CD8-positive, alpha-beta memory T cell (primary cell): ENCODE measurements around the gene CEP85. TPM values are rescaled to one million over a fixed set of nuclear protein-coding genes. Genes with fewer than 3 reads are reported as not detected.
A peak's percentile ranks its signal among the peaks of the same experiment; 100 is the strongest.

Experiments used
- CTCF ChIA-PET: fragments of 350-600 bp; sonication (Branson Sonifier 250); formaldehyde crosslinking; loops from one replicate; lab custom pipeline; 2021; ENCODE audit warnings: antibody characterized with exemption; lab: Charles Lee
- POLR2A ChIA-PET: fragments of 350-600 bp; sonication (Branson Sonifier 250); formaldehyde crosslinking; loops from one replicate; lab custom pipeline; 2021; ENCODE audit warnings: antibody characterized with exemption; lab: Charles Lee
- DNase-seq, 5 donors: peaks; one replicate each; pipeline versions ENCODE4 v3.0.0 to v3.0.0-alpha.2; 2020 to 2022; ENCODE audit warnings: mixed read lengths in 1 of 5
- H3K27ac ChIP-seq: one replicate; pipeline ENCODE4 v1.7.0; 2013; ENCODE audit warnings: low read depth, mild to moderate bottlenecking, low read length, moderate library complexity
- H3K27me3 ChIP-seq: 2 replicates; pipeline ENCODE4 v1.7.0; 2013; ENCODE audit warnings: low read length, mild to moderate bottlenecking; ENCODE audit not compliant: insufficient read depth, poor library complexity, severe bottlenecking
- H3K36me3 ChIP-seq: 2 replicates; pipeline ENCODE4 v1.7.0; 2013; ENCODE audit warnings: mild to moderate bottlenecking, low read length, moderate library complexity; ENCODE audit not compliant: insufficient read depth
- H3K4me1 ChIP-seq: 2 replicates; pipeline ENCODE4 v1.7.0; 2013; ENCODE audit warnings: mild to moderate bottlenecking, low read length, moderate library complexity; ENCODE audit not compliant: insufficient read depth
- H3K4me3 ChIP-seq: 2 replicates; pipeline ENCODE4 v1.7.0; 2013; ENCODE audit warnings: mild to moderate bottlenecking, low read length
- H3K9me3 ChIP-seq: 2 replicates; pipeline ENCODE4 v1.7.0; 2013; ENCODE audit warnings: mild to moderate bottlenecking, low read length
- H3K27ac Mint-ChIP-seq, 8 donors: one replicate each; pipeline ENCODE4 v1.8.0; 2020 to 2021; ENCODE audit warnings: mixed read lengths in 8 of 8, mild to moderate bottlenecking in 6 of 8, inconsistent platforms in 3 of 8, moderate library complexity in 3 of 8
- H3K27me3 Mint-ChIP-seq, 2 donors: one replicate each; pipeline ENCODE4 v1.8.0; 2020 to 2021; ENCODE audit warnings: mixed read lengths in 2 of 2, mild to moderate bottlenecking in 1 of 2, moderate library complexity in 1 of 2
- H3K36me3 Mint-ChIP-seq, 3 donors: one replicate each; pipeline ENCODE4 v1.8.0; 2020 to 2021; ENCODE audit warnings: mixed read lengths in 3 of 3, inconsistent platforms in 1 of 3, mild to moderate bottlenecking in 1 of 3
- H3K4me1 Mint-ChIP-seq, 3 donors: one replicate each; pipeline ENCODE4 v1.8.0; 2020 to 2021; ENCODE audit warnings: mixed read lengths in 3 of 3, inconsistent platforms in 1 of 3, mild to moderate bottlenecking in 1 of 3
- H3K4me3 Mint-ChIP-seq, 7 donors: one replicate each; pipeline ENCODE4 v1.8.0; 2020 to 2021; ENCODE audit warnings: mixed read lengths in 7 of 7, mild to moderate bottlenecking in 6 of 7, moderate library complexity in 4 of 7, inconsistent platforms in 2 of 7
- H3K9me3 Mint-ChIP-seq, 5 donors: one replicate each; pipeline ENCODE4 v1.8.0; 2020 to 2022; ENCODE audit warnings: mixed read lengths in 5 of 5, mild to moderate bottlenecking in 3 of 5, moderate library complexity in 2 of 5, inconsistent platforms in 1 of 5
- polyA plus RNA-seq: library from polyadenylated mRNA; unstranded; fragments of 300-500 nt; fragmentation: Illumina TruSeq; gene quantifications from one replicate; pipeline ENCODE4 v1.2.3, GENCODE V29; 2021
- total RNA-seq, 2 experiments: library from RNA; stranded (reverse); gene quantifications; one replicate each; pipeline ENCODE4 v1.2.3, GENCODE V29; 2021

CEP85 gene
- total and polyA plus RNA-seq, 3 experiments from 2014 or later, result 7.7 to 29.7 (median 28.8) TPM

DNA sequence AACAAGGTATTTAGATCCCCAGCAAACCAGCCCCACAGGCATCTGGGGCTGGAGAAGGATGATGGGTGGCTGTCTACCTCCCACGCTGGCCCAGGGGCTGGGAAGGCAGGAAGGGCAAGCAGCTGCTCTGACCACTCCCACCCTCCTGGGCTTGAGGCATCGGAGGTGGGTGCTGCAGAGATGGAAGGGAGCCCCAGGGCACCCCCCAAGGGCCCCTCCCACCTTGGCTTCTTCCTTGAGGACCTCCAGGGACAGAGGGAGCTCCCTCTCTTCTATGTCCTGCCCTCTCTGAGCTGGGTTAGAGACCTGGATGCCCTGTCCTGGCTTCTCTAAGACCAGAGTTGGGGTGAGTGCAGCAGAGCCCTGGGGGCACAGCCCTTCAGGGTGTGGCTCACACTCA is 86.9 kb downstream of the CEP85 start:
- peaks cover 51 to 68% (median 59%) of the 10 kb centered on the region in 3 donors for H3K4me1 Mint-ChIP-seq
- ChIA-PET POLR2A (interaction anchor here (1.0 to 10.4 kb wide), 5 partner anchors 33 to 99 kb away, joined by 3 to 287 read pairs (median 6); partner anchors contain the start of genes CEP85 and SH3BGRL3), CTCF (interaction anchor here (0.8 to 32.6 kb wide), 20 partner anchors 10 to 158 kb away, joined by 3 to 840 read pairs (median 10); partner anchors contain the start of genes C1orf232, CEP85, SH3BGRL3 and UBXN11)
- no peaks in the 10 kb centered on the region for H3K9me3 Mint-ChIP-seq
- Histone ChIP-seq H3K36me3 (peaks cover 44% of the 10 kb centered on the region), H3K27me3 (no peaks in the 10 kb centered on the region), H3K27ac (no peak overlapping the region), H3K4me3 (peak overlapping the region; percentile 93), H3K4me1 (peaks cover 52% of the 10 kb centered on the region), H3K9me3 (no peaks in the 10 kb centered on the region)
- no peak for DNase-seq
- peak overlapping the region; percentile 81 to 99 (median 91) for H3K4me3 Mint-ChIP-seq
- peaks cover 0 to 2% of the 10 kb centered on the region in 2 donors for H3K27me3 Mint-ChIP-seq
- H3K27ac Mint-ChIP-seq, result peak overlapping the region; percentile 55 to 100 (median 95)
- peaks cover 15 to 67% (median 15%) of the 10 kb centered on the region in 3 donors for H3K36me3 Mint-ChIP-seq

DNA sequence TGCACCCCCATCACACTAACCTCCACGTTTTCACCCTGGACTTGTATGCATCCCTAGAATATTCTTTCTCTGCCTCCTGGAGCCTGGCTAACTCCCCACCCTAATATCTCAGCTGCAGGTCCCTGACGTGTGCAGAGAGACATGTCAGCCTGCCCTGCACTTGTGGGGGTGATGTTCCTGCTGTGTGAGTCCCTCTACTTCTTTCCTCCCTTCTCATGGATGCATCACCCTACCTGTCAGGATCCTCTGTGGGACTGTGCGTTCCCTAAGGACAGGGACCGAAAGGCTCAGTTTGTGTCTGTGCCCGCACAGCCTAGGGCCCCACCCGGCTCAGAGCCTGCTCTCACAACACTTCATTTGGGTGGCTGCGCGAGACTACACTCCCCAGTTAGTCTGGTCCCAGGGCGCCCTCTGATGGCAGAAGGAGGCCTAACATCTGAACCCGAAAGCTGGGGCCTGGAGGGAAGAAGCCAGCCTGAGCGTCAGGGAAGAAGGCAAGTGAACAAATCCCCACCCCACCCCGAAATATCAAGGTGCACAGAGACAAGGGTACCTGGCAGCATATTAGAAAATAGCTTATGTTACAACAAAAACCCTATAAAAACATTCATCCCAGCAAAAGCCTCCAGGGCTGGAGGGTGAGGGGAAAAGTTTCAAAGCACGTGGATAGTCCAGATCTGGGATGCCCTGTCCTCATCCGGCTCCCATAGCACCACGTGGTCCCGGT is 87.5 kb downstream of the CEP85 start:
- POLR2A ChIA-PET, result interaction anchor here (0.5 to 10.4 kb wide), 10 partner anchors 9 to 98 kb away, joined by 3 to 287 read pairs (median 6); partner anchors contain the start of genes CEP85 and SH3BGRL3
- H3K36me3 ChIP-seq, result peaks cover 44% of the 10 kb centered on the region
- peaks cover 46% of the 10 kb centered on the region for H3K4me1 ChIP-seq
- peaks cover 15 to 67% (median 15%) of the 10 kb centered on the region in 3 donors for H3K36me3 Mint-ChIP-seq
- H3K27me3 Mint-ChIP-seq, result peaks cover 0 to 2% of the 10 kb centered on the region in 2 donors
- no peaks in the 10 kb centered on the region for H3K9me3 ChIP-seq
- H3K4me3 ChIP-seq, result peak overlapping the region; percentile 93
- H3K27ac Mint-ChIP-seq, result peak overlapping the region; percentile 41 to 100 (median 95)
- H3K4me3 Mint-ChIP-seq, result peak overlapping the region; percentile 75 to 99 (median 91)
- CTCF ChIA-PET, result interaction anchor here (0.6 to 32.6 kb wide), 32 partner anchors 10 to 177 kb away, joined by 3 to 840 read pairs (median 6); partner anchors contain the start of genes C1orf232, CEP85, SH3BGRL3 and UBXN11
- no peak overlapping the region for H3K27ac ChIP-seq
- DNase-seq, result peak; percentile 85 to 94 (median 90)
- no peaks in the 10 kb centered on the region for H3K9me3 Mint-ChIP-seq
- H3K27me3 ChIP-seq, result no peaks in the 10 kb centered on the region
- peaks cover 47 to 63% (median 53%) of the 10 kb centered on the region in 3 donors for H3K4me1 Mint-ChIP-seq

DNA sequence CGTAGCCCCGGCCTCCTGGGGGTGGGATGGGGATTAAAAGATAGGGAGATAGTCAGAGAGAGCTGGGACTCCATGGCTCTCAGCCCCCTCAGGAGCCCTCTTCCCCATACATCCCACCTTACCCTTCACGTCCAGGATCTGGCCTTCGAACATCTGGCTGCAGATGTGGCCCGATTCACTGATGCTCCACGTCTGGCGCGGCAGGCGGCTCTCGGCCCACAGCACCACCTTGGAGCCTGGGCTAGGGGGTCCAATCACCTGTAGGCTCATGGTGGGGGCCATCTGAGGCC is 88.0 kb downstream of the CEP85 start:
- H3K9me3 Mint-ChIP-seq, result no peaks in the 10 kb centered on the region
- Histone ChIP-seq H3K36me3 (peaks cover 44% of the 10 kb centered on the region), H3K27ac (no peak overlapping the region), H3K4me3 (no peak overlapping the region), H3K9me3 (no peaks in the 10 kb centered on the region), H3K27me3 (no peaks in the 10 kb centered on the region), H3K4me1 (peaks cover 41% of the 10 kb centered on the region)
- H3K27ac Mint-ChIP-seq, result peak overlapping the region in 6 of 8 donors; percentile 34 to 99 (median 58)
- H3K27me3 Mint-ChIP-seq, result peaks cover 0 to 2% of the 10 kb centered on the region in 2 donors
- DNase-seq, result no peak
- H3K36me3 Mint-ChIP-seq, result peaks cover 15 to 71% (median 15%) of the 10 kb centered on the region in 3 donors
- peak overlapping the region in 3 of 7 donors; percentile 16 to 44 (median 29) for H3K4me3 Mint-ChIP-seq
- ChIA-PET CTCF (interaction anchor here (0.6 to 32.6 kb wide), 30 partner anchors 9 to 178 kb away, joined by 3 to 840 read pairs (median 7); partner anchors contain the start of genes C1orf232, CEP85, SH3BGRL3 and UBXN11), POLR2A (interaction anchor here (0.5 to 10.4 kb wide), 7 partner anchors 8 to 95 kb away, joined by 4 to 287 read pairs (median 6); partner anchors contain the start of genes CEP85 and SH3BGRL3)
- H3K4me1 Mint-ChIP-seq, result peaks cover 43 to 58% (median 48%) of the 10 kb centered on the region in 3 donors

DNA sequence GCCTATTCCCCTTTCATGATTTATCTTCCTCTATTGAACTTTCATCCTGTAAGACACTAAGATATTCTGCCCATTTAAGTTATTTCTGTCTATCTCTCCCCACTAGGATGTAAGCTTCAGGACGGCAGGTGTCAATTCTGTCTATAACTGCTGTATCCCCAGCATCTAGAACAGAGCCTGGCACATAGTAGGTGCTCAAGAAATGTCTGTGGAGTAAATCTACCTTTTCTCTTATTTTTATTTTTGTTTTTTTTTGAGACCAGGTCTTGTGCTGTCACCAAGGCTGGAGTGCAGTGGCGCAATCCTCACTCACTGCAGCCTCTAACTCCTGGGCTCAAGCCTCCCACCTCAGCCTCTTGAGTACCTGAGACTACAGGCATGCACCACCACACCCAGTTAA is 89.4 kb downstream of the CEP85 start:
- H3K4me3 Mint-ChIP-seq, result peak overlapping the region in 3 of 7 donors; percentile 30 to 47 (median 41)
- H3K4me1 Mint-ChIP-seq, result peaks cover 32 to 48% (median 38%) of the 10 kb centered on the region in 3 donors
- H3K27ac ChIP-seq, result no peak overlapping the region
- H3K4me3 ChIP-seq, result no peak overlapping the region
- H3K27ac Mint-ChIP-seq, result peak overlapping the region in 6 of 8 donors; percentile 29 to 79 (median 68)
- peaks cover 9 to 66% (median 15%) of the 10 kb centered on the region in 3 donors for H3K36me3 Mint-ChIP-seq
- no peaks in the 10 kb centered on the region for H3K27me3 Mint-ChIP-seq
- no peaks in the 10 kb centered on the region for H3K9me3 Mint-ChIP-seq
- peaks cover 34% of the 10 kb centered on the region for H3K4me1 ChIP-seq
- no peaks in the 10 kb centered on the region for H3K9me3 ChIP-seq
- no peak for DNase-seq
- POLR2A ChIA-PET, result interaction anchor here (0.9 to 10.4 kb wide), 4 partner anchors 36 to 67 kb away, joined by 5 to 287 read pairs (median 55); partner anchors contain the start of gene SH3BGRL3
- CTCF ChIA-PET, result interaction anchor here (0.8 to 32.6 kb wide), 5 partner anchors 39 to 177 kb away, joined by 3 to 840 read pairs (median 17); partner anchors contain the start of genes CEP85 and SH3BGRL3
- H3K27me3 ChIP-seq, result no peaks in the 10 kb centered on the region
- H3K36me3 ChIP-seq, result peaks cover 44% of the 10 kb centered on the region

DNA sequence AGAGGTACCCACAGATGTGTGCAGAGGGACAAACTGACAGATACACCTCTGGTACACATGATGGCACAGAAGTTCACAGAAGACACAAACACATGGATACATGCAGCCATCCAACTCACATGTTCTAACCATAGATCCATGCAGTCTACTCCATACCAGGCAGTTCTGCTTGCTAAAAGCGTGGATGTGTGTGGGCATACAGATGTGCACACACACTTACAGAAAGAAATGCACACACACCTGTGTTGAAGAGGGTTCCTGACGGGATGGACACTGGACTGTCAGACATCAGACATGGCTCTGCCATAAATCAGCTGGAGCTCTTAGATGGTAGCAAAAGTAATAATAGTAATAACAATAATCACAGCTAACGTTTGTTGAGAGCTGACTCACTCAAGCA is 90.5 kb downstream of the CEP85 start:
- Mint-ChIP-seq H3K36me3 (peaks cover 9 to 56% (median 15%) of the 10 kb centered on the region in 3 donors), H3K27ac (peak overlapping the region in 3 of 8 donors; percentile 35 to 92 (median 47)), H3K4me1 (peaks cover 29 to 45% (median 38%) of the 10 kb centered on the region in 3 donors), H3K27me3 (no peaks in the 10 kb centered on the region), H3K4me3 (peak overlapping the region in 1 of 7 donors; percentile 33), H3K9me3 (no peaks in the 10 kb centered on the region)
- H3K4me1 ChIP-seq, result peaks cover 34% of the 10 kb centered on the region
- no peak overlapping the region for H3K4me3 ChIP-seq
- POLR2A ChIA-PET, result interaction anchor here (0.6 to 8.4 kb wide), 4 partner anchors 17 to 66 kb away, joined by 4 to 104 read pairs (median 6); partner anchors contain the start of gene SH3BGRL3
- H3K9me3 ChIP-seq, result no peaks in the 10 kb centered on the region
- CTCF ChIA-PET, result interaction anchor here (32.6 kb wide), 1 partner anchor 40 kb away, joined by 840 read pairs; the partner anchor contains the start of gene SH3BGRL3
- H3K27me3 ChIP-seq, result no peaks in the 10 kb centered on the region
- H3K36me3 ChIP-seq, result peaks cover 44% of the 10 kb centered on the region
- no peak for DNase-seq
- no peak overlapping the region for H3K27ac ChIP-seq

DNA sequence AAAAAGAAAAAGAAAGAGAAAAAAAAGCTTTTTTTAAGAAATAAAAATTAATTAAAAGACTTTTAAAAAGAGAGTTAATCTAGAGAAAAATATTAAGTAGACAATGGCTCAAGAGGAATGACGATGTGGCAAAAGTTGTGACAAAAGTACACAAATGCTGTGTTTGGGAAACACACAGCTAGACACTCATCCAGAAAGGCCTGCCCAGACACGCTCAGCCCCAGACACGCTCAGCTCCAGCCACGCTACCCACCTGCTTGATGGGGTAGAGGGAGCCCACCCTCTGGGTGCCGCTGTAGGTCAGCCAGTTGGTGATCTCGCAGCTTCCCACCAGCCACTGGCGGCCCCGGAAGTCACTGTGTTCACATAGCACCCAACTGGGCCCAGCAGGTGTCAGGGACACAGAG is 94.0 kb downstream of the CEP85 start:
- H3K27ac ChIP-seq, result no peak overlapping the region
- Mint-ChIP-seq H3K36me3 (peaks cover 0 to 33% (median 5%) of the 10 kb centered on the region in 3 donors), H3K27ac (no peak overlapping the region), H3K9me3 (peaks cover 0 to under 1% (median 0%) of the 10 kb centered on the region in 5 donors), H3K27me3 (no peaks in the 10 kb centered on the region), H3K4me3 (no peak overlapping the region), H3K4me1 (peaks cover 4 to 13% (median 11%) of the 10 kb centered on the region in 3 donors)
- no peak for DNase-seq
- H3K4me3 ChIP-seq, result no peak overlapping the region
- POLR2A ChIA-PET, result interaction anchor here (0.6 to 1.3 kb wide), 3 partner anchors 24 to 42 kb away, joined by 3 to 6 read pairs (median 3); no protein-coding TSS in a partner anchor
- CTCF ChIA-PET, result interaction anchor here (1.3 to 32.6 kb wide), 3 partner anchors 36 to 89 kb away, joined by 5 to 840 read pairs (median 5); partner anchors contain the start of gene SH3BGRL3
- H3K27me3 ChIP-seq, result no peaks in the 10 kb centered on the region
- H3K9me3 ChIP-seq, result no peaks in the 10 kb centered on the region
- peaks cover 16% of the 10 kb centered on the region for H3K36me3 ChIP-seq
- H3K4me1 ChIP-seq, result peaks cover 2% of the 10 kb centered on the region
